Right ventricle myocardium superior (tissue), 1 donor: ENCODE measurements around the gene EVA1B. TPM values are rescaled to one million over a fixed set of nuclear protein-coding genes. Genes with fewer than 3 reads are reported as not detected.

Experiments
- ATAC-seq: fragments of 200-7000 bp; cut with Tn5 transposase; one replicate; pipeline ENCODE4 v1.9.1; 2020; ENCODE audit warnings: mild to moderate bottlenecking; ENCODE audit not compliant: poor library complexity
- DNase-seq: peaks from one replicate; pipeline ENCODE4 v3.0.0-alpha.2; 2020
- intact Hi-C: fragments of 100-400 bp; cut with DNase I; formaldehyde crosslinking; loops from one replicate; pipeline ENCODE4 v1.11.2; 2022
- total RNA-seq: library from RNA; stranded (reverse); fragmentation: NEBNext Ultra II Directional; extraction: Animal tissue kit (Norgen Biotek cat#: 25700); gene quantifications from one replicate; pipeline ENCODE4 v1.2.1, GENCODE V29; 2021
- donor health status: DM: no; HTN: yes; CAD: no; lungs with severe emphysema.

EVA1B gene
- total RNA-seq, 1 donor from 2014 or later: 10.8 TPM

DNA sequence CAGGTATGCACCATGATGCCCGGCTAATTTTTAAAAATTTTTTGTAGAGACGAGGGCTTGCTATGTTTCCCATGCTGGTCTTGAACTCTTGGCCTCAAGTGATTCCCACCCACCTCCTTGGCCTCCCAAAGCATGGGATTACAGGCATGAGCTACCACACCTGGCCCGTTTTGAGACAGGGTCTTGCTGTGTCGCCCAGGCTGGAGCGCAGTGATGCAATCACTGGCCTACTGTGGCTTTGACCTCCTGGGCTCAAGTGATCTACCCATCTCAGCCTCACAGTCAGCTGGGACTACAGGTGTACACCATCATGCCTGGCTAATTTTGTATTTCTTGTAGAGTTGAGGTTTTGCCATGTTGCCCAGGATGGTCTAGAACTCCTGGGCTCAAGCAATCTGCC, 24.8 kb downstream of the EVA1B start:
- ATAC-seq: no peak
- intact Hi-C loops: no loop called here
- DNase-seq: no peak

DNA sequence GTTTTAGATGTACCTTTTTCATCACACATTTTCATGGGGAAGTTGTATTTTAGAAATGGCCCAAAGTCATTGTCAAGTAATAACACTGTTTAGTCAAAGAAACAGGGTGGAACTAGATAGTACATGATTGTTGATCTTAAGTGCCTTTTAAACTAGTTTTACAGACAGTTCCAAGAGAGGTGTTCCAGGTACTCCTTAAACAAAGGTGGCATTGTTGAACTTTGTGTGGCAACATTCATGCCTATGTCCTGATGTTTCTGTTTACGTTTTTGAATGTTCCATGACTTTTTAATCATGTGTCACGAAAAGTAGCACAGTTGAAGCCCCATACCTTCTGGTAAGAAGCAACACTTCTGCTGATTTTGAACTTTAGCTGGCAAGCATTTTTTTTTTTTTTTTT, 26.4 kb downstream of the EVA1B start:
- ATAC-seq: no peak
- DNase-seq: no peak
- intact Hi-C loops: no loop called here

DNA sequence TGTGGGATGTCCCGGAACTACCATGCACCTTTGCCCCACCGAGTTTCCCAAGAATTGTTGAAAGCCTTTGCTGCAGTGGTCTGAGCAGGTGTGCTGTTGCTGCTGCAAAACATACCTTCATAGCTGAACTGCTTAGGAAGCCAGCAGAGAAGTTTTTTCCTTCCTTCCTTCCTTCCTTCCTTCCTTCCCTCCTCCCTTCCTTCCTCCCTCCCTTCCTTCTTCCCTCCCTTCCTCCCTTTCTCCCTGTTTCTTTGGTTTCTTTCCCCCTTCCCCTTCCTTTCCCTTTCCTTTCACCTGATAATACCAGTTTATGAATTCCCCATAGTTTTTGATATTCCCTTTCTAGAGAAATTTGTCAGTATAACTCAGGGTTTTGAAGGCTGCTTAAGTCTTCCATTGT, 28.1 kb downstream of the EVA1B start:
- intact Hi-C loops: no loop called here
- DNase-seq (no peak), ATAC-seq (no peak)

DNA sequence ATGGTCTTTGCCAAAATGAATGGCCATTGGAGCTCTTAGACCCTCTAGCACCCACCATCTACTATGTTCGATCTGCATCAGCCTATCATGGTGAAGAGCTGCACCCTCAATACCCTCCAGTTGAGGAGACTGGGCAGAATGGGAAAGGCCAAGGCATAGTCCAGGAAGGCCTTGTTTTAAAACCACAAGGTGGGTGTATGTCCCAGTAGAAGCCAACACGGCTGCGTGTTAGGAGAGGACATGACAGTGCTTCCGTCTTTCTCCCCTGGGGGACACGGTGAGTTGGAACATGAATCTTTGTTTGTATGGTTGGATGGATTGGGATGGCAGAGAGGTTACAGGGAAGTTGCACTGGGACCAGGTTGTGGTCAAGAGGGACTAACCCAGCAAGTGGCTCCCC, 35.9 kb downstream of the EVA1B start:
- intact Hi-C loops: loop anchor here (5.0 kb wide), 2 partner anchors 130 to 190 kb away; partner anchors contain the start of gene MAP7D1
- DNase-seq: no peak
- no peak for ATAC-seq

DNA sequence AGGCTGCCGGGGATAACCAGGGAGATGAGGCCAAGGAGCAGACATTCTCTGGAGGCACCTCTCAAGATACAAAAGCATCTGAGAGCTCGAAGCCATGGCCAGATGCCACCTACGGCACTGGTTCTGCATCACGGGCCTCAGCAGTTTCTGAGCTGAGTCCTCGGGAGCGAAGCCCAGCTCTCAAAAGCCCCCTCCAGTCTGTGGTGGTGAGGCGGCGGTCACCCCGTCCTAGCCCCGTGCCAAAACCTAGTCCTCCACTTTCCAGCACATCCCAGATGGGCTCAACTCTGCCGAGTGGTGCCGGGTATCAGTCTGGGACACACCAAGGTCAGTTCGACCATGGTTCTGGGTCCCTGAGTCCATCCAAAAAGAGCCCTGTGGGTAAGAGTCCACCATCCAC, 36.6 kb downstream of the EVA1B start:
- DNase-seq: no peak
- ATAC-seq: no peak
- intact Hi-C loops: loop anchor here (5.0 kb wide), 2 partner anchors 130 to 190 kb away; partner anchors contain the start of gene MAP7D1

DNA sequence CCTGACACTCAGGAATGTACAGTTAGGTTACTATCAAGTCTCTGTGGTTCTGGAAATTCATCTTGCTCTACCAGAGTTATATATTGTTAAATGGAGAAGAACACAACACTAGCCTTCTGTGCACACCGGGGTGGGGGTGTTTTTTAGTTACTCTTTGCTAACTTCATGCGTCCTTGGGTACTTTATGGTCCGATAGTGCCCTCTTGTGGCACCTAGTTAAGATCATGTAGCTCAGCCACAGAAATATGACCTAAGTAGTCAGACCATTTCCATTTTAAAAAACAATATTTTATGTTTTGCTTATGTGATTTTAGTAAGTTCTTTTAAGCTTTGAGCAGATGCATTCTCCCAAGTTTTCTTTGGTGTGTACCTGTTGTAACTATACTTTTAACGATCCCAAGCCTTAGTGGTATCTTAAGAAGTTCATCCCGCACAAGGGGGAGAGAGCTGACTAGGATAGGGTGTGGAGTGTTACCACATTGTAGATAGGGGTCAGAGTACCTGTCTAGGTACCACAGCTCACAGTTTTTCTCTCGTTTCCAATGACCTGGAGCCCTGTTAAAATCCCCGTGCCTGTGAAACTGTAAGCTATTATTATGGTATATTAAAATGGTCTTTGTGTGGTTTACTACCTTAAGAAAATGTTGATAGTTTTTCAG, 37.9 kb downstream of the EVA1B start:
- intact Hi-C loops: loop anchor here (5.0 kb wide), 2 partner anchors 128 to 188 kb away; partner anchors contain the start of gene MAP7D1
- DNase-seq (no peak), ATAC-seq (peak; percentile 82)

DNA sequence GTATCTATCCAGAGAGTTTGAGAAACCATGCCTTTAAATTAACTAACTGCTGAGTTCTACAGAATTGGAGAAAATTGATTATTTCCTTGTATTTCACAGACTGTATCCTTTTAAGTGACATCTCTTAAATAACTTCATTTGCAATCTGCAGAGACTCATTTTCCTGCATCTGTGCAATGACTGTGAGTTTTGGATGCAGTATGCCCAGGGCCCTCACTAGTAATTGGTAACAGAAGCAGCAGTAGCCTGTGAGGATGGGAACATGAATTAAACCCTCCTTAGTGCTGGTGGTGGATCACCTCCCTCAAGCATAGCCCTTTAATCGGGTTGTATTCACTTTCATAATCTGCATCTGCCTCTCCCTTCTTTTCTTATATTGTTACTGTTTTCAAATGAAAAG, 38.9 kb downstream of the EVA1B start:
- DNase-seq: no peak
- peak; percentile 21 for ATAC-seq
- intact Hi-C loops: loop anchor here (5.0 kb wide), 1 partner anchor 62 kb away; the partner anchor contains the start of gene THRAP3

DNA sequence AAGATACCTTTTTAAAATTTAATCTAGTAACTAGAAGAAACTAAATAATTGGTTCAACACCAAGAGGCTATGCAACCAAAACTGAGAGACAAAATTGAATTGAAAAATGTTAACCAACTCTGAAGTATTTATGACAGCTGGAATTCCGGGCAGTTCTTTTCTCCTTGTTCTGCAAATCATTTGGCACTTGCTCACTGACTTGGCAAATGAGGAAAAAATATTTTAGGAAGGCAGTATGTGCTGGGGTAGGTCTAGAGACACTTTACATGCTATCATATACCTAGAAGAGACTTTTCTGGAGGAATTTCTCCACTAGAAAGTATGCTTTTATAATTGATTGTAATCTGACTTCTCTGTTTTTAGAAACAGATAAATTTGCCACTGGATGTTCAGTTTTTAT, 39.4 kb downstream of the EVA1B start:
- ATAC-seq (peak; percentile 46), DNase-seq (no peak)
- intact Hi-C loops: loop anchor here (5.0 kb wide), 1 partner anchor 62 kb away; the partner anchor contains the start of gene THRAP3

DNA sequence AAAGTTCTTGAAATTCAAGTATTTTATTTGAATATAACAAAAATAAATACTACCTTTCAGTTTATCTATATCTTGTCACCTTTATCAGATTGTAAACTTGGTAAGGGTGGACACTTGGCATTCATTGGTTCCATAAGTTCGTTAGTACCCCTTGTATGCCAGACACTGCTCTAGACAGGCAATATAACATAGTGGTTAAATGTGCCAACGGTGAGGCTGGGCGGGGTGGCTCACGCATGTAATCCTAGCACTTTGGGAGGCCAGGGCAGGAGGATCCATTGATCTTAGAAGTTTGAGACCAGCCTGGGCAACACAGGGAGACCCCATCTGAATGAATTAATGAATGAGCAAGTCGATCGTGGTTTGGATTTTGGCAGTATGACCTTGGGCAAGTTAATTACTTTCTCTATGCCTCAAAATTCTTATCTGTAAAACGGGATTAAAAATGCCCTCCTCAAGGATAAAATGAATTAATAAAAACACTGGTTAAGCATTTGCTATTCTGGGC, 43.6 kb downstream of the EVA1B start:
- intact Hi-C loops: loop anchor here (5.0 kb wide), 1 partner anchor 58 kb away; the partner anchor contains the start of gene THRAP3
- DNase-seq (no peak), ATAC-seq (peak; percentile 13)

DNA sequence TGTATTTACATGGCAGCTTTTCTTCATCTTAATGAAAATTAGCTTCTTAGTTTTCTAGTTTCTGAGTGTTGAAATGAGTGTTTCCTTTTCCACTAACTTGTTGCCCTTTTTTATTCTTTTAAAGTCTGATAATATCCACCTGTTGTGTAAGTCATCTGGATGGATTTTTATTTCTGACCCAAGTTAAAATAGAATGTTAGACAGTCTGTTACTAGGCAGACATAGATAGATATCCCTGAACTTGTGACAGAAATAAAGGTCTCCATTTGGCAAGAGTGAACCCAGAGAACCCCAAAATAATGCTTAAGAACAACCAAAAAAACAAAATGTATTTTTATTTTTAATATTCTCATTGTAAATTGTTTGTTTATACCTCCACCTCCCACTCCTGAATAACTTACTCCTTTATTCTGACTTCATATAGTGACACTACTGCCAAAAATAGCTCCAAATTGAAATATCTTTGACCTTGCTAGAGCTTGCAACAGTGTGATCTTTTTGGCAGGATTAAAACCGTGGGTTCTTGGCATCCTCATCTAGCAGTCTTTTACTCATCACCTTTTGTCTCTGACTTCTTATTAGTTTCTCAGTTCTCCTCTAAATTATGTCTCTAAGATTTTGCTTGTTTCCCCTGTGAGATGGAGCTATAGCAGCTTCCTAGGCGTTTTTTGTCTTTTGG, 44.2 kb downstream of the EVA1B start:
- ATAC-seq (peak; percentile 71), DNase-seq (no peak)
- intact Hi-C loops: no loop called here

DNA sequence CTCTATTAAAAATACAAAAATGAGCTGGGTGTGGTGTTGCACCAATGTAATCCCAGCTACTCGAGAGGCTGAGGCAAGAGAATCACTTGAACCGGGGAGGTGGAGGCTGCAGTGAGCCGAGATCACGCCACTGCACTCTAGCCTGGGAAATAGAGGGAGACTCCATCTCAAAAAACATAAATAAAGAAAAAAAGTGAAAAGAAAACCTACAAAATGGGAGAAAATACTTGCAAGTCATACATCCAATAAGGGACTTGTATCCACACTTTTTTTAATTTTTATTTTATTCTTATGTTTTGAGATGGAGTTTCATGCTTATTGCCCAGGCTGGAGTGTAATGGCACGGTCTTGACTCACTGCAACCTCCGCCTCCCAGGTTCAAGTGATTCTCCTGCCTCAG, 46.8 kb downstream of the EVA1B start:
- intact Hi-C loops: no loop called here
- DNase-seq (no peak), ATAC-seq (no peak)

DNA sequence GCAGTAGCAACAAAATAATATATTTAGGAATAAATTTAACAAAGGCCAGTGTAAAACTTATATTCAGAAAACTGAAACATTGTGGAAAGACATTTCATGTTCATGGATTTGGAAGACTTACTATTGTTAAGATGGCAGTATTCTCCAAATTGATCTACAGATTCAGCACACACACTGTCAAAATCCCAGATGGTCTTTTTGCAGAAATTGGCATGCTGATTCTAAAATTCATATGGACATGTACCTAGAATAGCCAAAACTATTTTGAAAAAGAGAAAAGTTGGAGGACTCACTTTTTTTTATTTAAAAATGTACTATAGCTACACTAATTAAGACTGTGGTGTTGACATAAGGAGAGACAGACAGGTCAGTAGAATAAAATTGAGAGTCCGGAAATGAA, 49.2 kb downstream of the EVA1B start:
- DNase-seq (no peak), ATAC-seq (no peak)
- intact Hi-C loops: no loop called here

DNA sequence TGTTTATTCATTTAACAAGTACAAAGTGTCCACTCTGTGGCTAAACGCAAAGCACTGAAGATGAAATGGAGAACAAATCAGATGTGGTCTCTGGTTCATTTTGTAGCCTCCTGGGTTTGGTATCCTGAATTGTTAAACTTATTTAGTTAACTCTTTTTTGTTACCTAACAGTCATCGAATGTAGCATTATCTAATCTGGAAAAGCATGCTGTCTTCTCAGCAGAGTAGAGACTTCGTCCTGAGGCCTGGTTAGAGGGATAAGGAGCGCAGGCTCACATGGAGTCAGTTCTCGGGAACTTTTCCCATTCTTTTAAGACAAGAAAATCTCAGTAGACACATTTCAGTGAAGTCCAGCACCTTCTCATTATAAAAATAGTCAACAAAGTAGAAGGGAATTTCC, 50.4 kb downstream of the EVA1B start:
- intact Hi-C loops: no loop called here
- no peak for DNase-seq
- ATAC-seq: no peak

Other genes with a start within 250 kb of the EVA1B start
- not detected for gene TEKT2, start 239.6 kb downstream of the EVA1B start, total RNA-seq
- 19.1 TPM for gene ADPRS, start 234.8 kb downstream of the EVA1B start, total RNA-seq
- gene COL8A2, start 198.4 kb downstream of the EVA1B start, total RNA-seq: 1.4 TPM
- gene TRAPPC3, start 174.2 kb downstream of the EVA1B start, total RNA-seq: 59.6 TPM
- 390 TPM for gene MAP7D1, start 167.5 kb downstream of the EVA1B start, total RNA-seq
- gene THRAP3, start 99.2 kb downstream of the EVA1B start, total RNA-seq: 57.6 TPM
- gene SH3D21, start 17.3 kb downstream of the EVA1B start, total RNA-seq: 1.3 TPM
- gene STK40, start 62.3 kb upstream of the EVA1B start, total RNA-seq: 73.5 TPM
- 57.0 TPM for gene LSM10, start 74.3 kb upstream of the EVA1B start, total RNA-seq
- 7.4 TPM for gene OSCP1, start 126.8 kb upstream of the EVA1B start, total RNA-seq
- 110 TPM for gene MRPS15, start 140.7 kb upstream of the EVA1B start, total RNA-seq
- gene CSF3R, start 159.3 kb upstream of the EVA1B start, total RNA-seq: 3.3 TPM